ENCODE results near the gene PEX11G. TPM values are rescaled to one million over a fixed set of nuclear protein-coding genes. Genes with fewer than 3 reads are reported as not detected.

Gene PEX11G
- total RNA-seq, 1 experiment from 2014 or later, result 2.8 TPM

DNA sequence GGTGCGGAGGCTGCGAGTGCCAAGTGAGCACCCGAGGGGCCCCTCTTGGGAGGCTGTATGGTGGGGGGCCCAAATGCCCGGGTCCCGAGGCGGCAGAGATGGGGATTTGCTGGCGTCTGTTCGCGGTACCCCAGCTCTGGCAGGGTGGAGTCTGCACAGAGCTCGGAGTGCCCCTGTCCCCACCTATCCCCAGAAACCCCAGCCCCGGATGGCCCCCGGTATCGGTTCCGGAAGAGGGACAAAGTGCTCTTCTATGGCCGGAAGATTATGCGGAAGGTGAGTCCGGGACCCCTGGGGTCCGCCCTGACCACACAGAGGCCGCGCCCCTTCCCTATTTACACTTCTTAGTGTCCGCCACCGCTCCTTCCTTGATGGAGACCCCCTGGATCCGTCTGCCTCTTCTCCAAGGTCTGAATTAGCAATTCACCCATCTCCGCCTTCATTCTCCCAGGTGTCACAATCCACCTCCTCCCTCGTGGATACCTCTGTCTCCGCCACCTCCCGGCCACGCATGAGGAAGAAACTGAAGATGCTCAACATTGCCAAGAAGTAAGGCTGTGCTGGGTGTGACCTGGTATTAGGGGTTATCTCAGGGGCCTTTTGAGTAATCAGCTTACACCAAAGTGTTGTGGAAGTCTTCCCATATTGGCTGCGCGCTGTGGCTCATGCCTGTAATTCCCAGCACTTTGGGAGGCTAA, 47.3 kb upstream of the PEX11G start:
- H3K79me1 ChIP-seq (ENCODE audit: insufficient read depth, low read depth, low read length, poor library complexity, severe bottlenecking), result no peaks in the 10 kb centered on the region
- Mint-ChIP-seq H3K27me3 (ENCODE audit: low read depth) (no peaks in the 10 kb centered on the region), H3K27ac (peak overlapping the region in 1 of 3 experiments; percentile 45; a peak in 1 of 7 replicates), H3K36me3 (ENCODE audit: insufficient read depth in 1 of 3, low read depth in 3 of 3) (peaks cover 8 to 26% (median 21%) of the 10 kb centered on the region in 3 experiments; a peak in 6 of 7 replicates), H3K4me1 (peaks cover 5 to 6% of the 10 kb centered on the region in 2 experiments), H3K9me3 (no peaks in the 10 kb centered on the region), H3K4me3 (peak overlapping the region; percentile 86 to 97)
- no peak overlapping the region for H2BK15ac ChIP-seq (ENCODE audit: low read depth, low read length)
- DNase-seq, result peak; percentile 62
- no peak overlapping the region for H2BK120ac ChIP-seq (ENCODE audit: low read depth, low read length, poor library complexity, severe bottlenecking)
- H3K79me2 ChIP-seq (ENCODE audit: insufficient read depth, low read length), result no peaks in the 10 kb centered on the region
- H3K18ac ChIP-seq (ENCODE audit: insufficient read length, low read depth, low read length), result peak overlapping the region; percentile 53
- H3T11ph ChIP-seq (ENCODE audit: low read length), result no peak overlapping the region
- H3K4ac ChIP-seq (ENCODE audit: low read depth, low read length), result no peak overlapping the region
- H3K27me3 ChIP-seq (ENCODE audit: insufficient read depth, low read length), result no peaks in the 10 kb centered on the region
- H4K5ac ChIP-seq (ENCODE audit: insufficient read length, low read depth, low read length), result no peak overlapping the region
- no peak overlapping the region for H3K56ac ChIP-seq (ENCODE audit: insufficient read length, low read depth, low read length)
- H4K20me1 ChIP-seq (ENCODE audit: control insufficient read depth, insufficient read depth, insufficient read length), result peaks cover 2% of the 10 kb centered on the region
- H3K14ac ChIP-seq (ENCODE audit: insufficient read depth, low read length), result no peak overlapping the region
- H2AFZ ChIP-seq (ENCODE audit: low read length), result no peak overlapping the region
- no peak overlapping the region for H2BK20ac ChIP-seq (ENCODE audit: low read depth, low read length, poor library complexity, severe bottlenecking)
- no peak overlapping the region for H3K9ac ChIP-seq (ENCODE audit: extremely low read depth, insufficient read length, low read length)
- H3K9me3 ChIP-seq (ENCODE audit: control insufficient read depth, low read depth, low read length), result no peaks in the 10 kb centered on the region
- no peak overlapping the region for H2BK12ac ChIP-seq (ENCODE audit: insufficient read length, low read depth, low read length)
- no peak overlapping the region for H2BK5ac ChIP-seq (ENCODE audit: insufficient read length, low read length)
- no peak overlapping the region for H3K23ac ChIP-seq (ENCODE audit: insufficient read length, low read depth, low read length)
- H3K4me1 ChIP-seq (ENCODE audit: insufficient read depth, low read length), result peaks cover 2% of the 10 kb centered on the region; the same call in 1 of the 2 replicates
- H3K23me2 ChIP-seq (ENCODE audit: insufficient read length, low read depth, low read length, poor library complexity, severe bottlenecking), result peaks cover 4% of the 10 kb centered on the region
- no peak overlapping the region for H4K91ac ChIP-seq (ENCODE audit: insufficient read length, low read depth, low read length)
- H3K4me2 ChIP-seq (ENCODE audit: insufficient read depth, insufficient read length, low read length), result peak overlapping the region; percentile 74
- no peak overlapping the region for H3K27ac ChIP-seq (ENCODE audit: insufficient read length, low read depth, low read length)
- H2AK5ac ChIP-seq (ENCODE audit: insufficient read length, low read length), result no peak overlapping the region
- WGBS (ENCODE audit: extremely low coverage, insufficient read length, low lambda C conversion rate), result no CpG with 5 or more reads among the region's 30 CpGs
- no peak overlapping the region for H4K8ac ChIP-seq (replicated peaks; ENCODE audit: insufficient read length, low read depth, low read length)
- TF ChIP-seq, protein P1, sequence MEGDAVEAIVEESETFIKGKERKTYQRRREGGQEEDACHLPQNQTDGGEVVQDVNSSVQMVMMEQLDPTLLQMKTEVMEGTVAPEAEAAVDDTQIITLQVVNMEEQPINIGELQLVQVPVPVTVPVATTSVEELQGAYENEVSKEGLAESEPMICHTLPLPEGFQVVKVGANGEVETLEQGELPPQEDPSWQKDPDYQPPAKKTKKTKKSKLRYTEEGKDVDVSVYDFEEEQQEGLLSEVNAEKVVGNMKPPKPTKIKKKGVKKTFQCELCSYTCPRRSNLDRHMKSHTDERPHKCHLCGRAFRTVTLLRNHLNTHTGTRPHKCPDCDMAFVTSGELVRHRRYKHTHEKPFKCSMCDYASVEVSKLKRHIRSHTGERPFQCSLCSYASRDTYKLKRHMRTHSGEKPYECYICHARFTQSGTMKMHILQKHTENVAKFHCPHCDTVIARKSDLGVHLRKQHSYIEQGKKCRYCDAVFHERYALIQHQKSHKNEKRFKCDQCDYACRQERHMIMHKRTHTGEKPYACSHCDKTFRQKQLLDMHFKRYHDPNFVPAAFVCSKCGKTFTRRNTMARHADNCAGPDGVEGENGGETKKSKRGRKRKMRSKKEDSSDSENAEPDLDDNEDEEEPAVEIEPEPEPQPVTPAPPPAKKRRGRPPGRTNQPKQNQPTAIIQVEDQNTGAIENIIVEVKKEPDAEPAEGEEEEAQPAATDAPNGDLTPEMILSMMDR (conservative IDR thresholded peaks at IDR 0.05), result no peak

All from H9 (cell line).